Activated CD4-positive, CD25-positive, alpha-beta regulatory T cell treated with anti-CD3 and anti-CD28 coated beads, Interleukin-2, amount 50 U/mL, for 24 hours (primary cell): ENCODE measurements around the gene TRERF1.

Experiments used
- ATAC-seq, 2 donors: fragments of 150-1000 bp; cut with Tn5 transposase; one replicate each; pipeline ENCODE4 v1.10.0; 2021; ENCODE audit warnings: mild to moderate bottlenecking in 1 of 2, moderate library complexity in 1 of 2

Gene TRERF1

DNA sequence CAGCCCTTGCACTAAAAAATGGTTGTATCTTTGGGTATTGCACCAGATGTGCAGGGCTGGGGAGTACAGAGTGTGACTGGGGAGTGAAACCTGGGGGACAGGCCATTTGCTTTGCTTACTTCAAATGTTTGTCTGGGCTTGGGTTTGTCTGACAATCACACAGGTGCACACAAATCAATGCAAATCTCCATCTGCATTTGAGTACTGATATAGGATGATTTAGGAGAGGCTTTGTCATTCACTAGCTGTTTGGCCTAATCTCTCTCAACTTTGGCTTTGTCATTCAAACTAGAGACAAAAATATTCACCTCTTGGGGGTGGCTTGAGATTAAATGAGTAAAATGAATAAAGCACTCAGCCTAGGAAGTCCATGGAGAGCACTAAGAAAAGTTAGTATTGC lies 274.7 kb downstream of the TRERF1 start:
- ATAC-seq: no peak

DNA sequence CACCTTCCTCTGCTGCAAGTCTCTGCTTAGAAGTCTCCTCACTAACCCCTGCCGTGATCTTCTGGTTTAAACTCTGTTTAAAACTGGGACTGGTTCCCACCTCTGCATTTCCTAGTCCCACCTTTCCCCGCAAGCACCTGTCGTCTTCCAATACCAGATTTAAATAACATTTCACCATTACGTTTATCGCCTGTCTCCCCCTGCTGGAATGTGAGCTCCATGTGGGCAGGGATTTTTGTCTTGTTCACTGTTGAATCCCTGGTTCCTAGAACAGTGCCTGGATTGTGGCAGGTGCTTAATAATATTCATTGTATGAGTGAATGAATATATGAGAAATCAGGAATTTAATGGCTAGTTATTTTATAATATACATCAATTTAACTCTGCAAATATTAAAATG lies 275.9 kb downstream of the TRERF1 start:
- no peak for ATAC-seq
